ENCODE measurements around the gene SLC50A1.

SLC50A1 gene, protein sequence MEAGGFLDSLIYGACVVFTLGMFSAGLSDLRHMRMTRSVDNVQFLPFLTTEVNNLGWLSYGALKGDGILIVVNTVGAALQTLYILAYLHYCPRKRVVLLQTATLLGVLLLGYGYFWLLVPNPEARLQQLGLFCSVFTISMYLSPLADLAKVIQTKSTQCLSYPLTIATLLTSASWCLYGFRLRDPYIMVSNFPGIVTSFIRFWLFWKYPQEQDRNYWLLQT

DNA sequence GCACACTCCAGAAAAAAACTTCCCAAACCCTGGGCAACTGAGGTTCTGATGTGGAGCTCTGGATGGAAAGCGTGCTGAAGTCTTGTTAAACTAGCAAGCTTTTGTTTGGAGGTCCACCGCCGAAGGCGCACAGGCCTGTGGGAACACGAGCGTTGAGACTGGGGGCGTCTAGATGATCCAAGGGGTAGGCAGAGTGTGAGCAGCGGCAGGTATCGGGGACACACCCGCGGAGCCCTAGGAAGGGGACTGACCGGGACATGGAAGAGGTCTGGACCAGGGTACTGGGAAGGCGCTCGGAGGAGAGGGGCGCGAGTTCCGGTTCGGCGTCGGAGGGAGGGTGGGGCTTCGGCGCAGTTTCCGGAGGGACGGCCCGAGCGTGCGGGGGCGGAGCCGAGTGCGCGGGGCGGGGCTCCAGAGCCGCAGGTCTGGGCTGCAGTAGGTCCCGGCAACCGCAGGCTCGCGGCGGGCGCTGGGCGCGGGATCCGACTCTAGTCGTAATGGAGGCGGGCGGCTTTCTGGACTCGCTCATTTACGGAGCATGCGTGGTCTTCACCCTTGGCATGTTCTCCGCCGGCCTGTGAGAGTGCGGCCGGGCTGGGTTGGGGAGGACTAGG is at the start of gene SLC50A1:
TSS of gene SLC50A1 (plus strand) at position 438 of the 614 bp plus-strand sequence. CDS start at position 498, 60 bp downstream.
- DNase-seq = peak; percentile 99

DNA sequence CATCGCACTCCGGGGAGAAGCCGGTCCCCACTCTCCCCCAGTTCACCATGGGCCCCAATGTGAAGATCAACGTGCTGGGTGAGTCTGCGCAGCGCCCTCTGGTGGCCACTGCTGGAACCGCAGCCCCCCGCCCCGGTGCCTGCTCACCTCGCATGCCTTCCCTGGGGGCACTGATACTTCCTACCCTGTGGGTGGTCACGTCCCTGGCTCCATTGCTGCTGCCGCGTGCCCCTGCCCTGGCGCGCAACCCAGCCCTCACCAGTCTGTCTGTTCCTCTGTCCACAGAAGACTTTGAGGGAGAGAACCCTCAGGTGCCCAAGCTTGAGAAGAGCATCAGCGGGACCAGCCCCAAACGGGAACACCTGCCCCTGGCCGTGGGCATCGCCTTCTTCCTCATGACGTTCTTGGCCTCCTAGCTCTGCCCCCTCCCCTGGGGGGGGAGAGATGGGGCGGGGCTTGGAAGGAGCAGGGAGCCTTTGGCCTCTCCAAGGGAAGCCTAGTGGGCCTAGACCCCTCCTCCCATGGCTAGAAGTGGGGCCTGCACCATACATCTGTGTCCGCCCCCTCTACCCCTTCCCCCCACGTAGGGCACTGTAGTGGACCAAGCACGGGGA is 49.4 kb upstream of the SLC50A1 start:
- DNase-seq = peak; percentile 65

DNA sequence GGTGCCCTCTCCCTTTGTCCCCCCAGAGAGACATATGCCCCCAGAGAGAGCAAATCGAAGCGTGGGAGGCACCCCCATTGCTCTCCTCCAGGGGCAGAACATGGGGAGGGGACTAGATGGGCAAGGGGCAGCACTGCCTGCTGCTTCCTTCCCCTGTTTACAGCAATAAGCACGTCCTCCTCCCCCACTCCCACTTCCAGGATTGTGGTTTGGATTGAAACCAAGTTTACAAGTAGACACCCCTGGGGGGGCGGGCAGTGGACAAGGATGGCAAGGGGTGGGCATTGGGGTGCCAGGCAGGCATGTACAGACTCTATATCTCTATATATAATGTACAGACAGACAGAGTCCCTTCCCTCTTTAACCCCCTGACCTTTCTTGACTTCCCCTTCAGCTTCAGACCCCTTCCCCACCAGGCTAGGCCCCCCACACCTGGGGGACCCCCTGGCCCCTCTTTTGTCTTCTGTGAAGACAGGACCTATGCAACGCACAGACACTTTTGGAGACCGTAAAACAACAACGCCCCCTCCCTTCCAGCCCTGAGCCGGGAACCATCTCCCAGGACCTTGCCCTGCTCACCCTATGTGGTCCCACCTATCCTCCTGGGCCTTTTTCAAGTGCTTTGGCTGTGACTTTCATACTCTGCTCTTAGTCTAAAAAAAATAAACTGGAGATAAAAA is 48.7 kb upstream of the SLC50A1 start:
- no peak for DNase-seq

DNA sequence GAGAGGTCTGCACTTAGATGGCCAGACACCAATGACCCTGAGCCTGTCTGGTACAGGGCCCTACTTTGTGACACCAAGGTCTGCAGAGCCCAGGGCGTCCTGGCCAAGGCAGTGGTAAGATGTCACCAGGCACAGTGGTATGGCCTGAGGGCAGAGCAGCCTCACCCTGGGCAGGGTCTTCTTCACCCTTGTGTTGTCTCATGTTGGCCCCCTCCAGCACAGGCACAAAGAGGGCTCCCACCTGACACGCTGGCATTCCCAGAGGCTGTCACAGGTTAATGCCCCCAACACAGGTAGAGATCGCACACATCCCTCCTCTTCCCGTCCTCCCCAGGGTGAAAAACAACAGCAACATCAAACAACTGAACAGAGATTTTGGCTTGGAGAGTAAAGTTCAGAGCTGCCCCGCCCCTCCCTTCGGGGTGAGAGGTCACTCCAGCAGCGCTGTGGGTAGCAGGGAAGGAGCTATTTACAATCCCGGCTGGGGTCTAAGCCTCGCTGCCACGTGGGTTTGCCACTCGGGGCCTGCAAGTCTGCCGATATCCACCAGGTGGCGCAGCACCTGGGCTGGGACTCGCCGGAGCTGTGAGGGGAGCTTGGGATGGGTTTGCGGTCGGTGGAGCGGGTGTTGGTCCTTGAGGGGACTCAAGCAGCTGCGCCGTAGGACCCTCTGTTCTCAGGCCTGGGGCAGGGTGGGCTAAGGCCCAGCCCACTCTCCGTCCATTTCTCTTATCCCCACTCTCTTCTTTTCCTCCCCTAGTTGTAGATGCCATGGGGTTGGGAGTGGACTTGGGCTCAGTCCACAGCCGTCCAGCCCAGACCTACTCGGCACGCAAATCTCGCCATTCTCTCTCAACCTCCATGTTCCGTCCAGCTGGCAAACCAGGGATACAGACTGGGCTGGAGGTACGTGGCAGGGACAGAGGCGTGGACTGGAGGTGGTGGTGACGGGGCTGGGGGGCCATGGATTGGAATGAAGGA is 44.3 kb upstream of the SLC50A1 start:
- peak; percentile 83 for DNase-seq

DNA sequence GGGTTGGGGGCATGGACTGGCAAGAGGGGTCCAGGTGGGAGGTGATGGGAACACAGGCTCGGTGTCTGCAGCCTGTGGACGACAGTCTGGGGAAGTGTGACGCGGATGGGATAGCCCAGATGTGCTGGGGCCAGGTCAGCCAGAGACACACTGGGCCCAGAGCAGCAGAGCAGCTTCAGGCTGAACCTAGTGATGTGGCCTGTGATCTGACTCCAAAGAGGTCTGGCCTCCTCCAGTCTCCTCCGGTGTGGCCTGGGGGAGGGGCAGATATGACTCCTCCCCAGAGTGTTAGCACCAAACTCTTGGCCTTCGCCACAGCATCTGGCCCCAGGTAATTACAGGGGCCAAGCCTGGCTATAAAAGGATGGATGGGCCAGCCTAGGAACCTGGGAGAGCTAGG is 43.5 kb upstream of the SLC50A1 start:
- no peak for DNase-seq

DNA sequence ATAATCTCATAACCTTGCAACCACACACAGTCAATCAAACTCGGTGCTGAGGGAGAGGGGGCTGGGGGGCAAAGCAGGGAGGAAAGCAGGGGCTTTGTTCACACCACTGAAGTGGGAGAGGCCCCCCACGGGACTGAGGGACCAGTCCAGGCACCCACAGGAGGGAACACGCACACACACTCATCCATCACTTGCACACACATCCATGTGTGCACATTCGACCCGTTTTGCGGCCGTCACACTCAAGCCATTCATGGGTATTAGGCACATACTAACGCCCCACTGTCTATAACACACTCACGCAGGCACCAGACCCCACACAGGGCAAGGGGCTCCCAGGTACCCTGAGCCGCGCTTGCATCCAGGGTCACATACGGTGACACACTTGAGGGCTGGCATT is 43.0 kb upstream of the SLC50A1 start:
- no peak for DNase-seq

DNA sequence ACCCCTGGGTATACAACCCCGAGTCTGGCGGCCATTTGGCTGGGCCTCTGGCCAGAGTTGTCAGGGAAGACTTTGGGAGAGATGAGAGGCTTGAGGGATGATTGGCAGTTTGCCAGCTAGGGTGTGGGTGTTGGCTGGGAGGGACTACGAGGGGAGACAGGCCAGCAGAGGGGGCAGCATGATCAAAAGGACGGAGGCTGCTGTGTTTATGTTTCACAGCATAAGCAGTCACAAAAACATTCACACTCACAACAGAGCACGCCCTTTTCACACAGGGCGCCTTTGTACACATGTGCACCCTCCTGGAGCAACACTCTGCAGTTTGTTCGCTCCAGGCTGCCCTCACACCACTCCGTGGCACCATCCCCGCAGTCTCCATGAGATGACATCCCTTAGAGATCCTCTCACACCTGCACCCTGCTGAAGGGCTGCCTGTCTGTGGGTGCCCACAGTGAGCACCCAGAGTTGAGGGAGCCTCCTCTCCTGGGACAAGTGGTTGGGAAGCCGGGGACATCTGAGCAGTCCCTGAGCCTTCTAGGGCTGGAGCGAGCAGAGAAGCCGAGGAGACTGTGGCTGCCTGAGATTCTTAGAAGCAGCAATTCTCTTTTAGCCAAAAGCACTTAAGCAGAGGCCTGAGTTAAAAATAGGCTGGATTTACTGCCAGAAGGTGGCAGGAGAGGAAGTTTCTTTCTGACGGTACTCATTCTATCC is 41.6 kb upstream of the SLC50A1 start:
- peak; percentile 85 for DNase-seq

DNA sequence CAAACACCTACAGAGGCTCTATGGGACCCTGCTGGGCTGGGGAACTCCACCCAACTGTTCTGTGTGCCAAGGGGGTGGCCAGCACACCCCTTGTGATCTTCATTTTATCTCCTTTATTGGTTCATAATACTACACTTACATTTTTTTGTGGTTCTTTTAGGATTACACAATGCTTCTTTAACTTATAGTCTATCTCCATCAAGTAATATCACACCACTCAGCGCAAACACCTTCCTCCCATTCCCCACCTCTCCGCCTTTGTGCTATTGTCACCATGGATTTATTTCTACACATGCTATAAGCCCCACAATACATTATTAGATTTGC is 41.1 kb upstream of the SLC50A1 start:
- no peak for DNase-seq

DNA sequence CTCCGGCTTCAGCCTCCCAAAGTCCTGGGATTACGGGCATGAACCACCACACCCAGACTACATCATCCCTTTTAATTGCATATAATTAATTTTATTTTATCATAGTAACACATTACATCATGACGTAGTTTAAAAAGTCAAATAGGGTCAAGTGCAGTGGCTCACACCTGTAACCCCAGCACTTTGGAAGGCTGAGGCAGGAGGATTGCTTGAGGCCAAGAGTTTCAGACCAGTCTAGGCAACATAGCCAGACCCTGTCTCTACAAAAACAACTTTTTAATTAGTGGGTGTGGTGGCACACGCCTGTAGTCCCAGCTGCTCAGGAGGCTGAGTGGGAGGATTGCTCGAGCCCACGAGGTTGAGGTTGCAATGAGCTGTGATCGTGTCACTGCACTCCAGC is 36.3 kb upstream of the SLC50A1 start:
- DNase-seq = no peak

DNA sequence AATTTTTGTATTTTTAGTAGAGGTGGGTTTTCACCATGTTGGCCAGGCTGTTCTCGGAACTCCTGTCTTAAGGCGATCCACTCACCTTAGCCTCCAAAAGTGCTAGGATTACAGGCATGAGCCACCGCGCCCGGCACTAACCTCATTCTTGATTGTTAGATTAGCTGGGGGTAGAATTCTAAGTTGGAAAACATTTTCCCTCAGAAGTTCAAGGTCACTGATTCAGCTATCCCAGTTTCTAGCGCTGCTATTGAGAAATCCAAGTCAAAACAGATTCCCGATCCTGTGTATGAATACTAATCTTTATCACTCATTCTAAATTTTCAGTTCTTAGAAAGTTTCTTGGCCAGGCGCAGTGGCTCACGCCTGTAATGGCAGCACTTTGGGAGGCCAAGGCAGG is 32.3 kb upstream of the SLC50A1 start:
- DNase-seq = no peak

DNA sequence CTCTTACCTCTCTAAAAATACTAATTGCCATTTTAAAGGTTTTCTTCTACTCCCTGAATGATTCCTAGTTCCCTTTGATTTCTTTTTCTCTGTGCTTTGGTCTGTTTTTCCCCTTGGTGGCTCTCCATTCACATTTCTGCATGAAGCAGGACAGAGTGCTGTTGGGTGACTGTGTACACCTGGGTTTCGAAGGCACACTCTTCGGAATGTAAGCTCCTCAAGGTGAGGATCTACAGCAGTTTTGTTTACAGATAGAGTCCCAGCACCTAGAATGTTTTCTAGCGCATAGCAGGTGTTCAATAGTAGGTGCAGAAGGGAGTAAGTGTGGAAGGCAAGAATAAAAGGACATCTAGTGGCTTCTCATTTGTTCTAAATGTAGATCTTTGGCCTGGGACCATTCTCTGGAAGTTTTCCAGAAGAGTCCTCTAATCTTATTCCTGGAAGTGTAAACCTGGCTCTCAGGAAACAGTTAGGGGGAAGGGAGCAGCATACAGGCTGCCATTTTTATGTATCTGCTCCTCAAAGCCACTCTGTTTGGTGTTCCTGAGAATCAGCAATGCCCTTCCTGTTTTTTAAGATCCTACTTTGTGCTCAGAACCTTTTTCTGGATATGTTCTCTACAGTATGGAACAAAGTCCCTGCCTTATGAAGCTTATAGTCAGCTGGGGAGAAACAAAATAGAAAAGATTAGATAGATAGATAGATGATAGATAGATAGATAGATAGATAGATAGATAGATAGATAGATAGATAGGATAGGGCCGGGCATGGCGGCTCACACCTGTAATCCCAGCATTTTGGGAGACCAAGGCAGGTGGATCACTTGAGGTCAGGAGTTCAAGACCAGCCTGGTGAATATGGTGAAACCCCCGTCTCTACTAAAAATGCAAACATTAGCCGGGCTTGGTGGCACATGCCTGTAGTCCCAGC is 30.8 kb upstream of the SLC50A1 start:
- no peak for DNase-seq

DNA sequence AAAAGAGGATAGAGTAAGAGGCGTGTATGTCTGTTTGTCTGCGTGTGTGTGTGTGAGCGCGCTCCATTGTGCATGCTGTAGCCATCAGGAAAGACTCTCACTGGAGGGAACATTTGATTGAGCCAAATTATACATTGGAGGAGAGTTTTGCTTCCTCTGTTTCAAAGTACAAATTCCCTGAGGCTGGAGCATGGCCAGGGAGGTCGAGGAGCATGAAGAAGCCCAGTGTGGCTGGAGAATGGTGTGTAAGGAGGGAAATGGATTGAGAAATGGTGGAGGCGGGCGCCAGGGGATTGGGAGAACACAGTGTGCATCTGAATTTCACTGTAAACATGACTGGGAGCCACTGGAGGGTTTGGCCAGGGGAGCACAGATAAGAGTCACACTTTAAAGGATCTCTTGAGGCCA is 30.0 kb upstream of the SLC50A1 start:
- no peak for DNase-seq

DNA sequence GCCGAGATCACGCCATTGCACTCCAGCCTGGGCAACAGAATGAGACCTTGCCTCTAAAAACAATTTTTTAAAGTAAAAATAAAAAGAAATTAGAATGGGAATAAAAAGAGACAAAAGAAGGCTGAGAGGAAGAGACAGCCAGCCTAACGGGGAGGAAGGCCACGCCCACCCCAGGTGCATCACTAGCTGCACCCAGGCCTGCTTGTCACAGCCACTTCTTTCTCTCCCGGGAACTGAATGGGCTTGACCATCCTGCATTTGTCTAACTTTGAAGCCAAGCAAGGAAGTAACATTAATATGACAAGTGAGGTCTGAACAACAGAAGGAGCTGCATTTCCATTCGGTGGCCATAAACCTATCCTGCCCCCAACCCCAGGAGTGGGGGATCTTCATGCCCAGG is 28.8 kb upstream of the SLC50A1 start:
- no peak for DNase-seq

DNA sequence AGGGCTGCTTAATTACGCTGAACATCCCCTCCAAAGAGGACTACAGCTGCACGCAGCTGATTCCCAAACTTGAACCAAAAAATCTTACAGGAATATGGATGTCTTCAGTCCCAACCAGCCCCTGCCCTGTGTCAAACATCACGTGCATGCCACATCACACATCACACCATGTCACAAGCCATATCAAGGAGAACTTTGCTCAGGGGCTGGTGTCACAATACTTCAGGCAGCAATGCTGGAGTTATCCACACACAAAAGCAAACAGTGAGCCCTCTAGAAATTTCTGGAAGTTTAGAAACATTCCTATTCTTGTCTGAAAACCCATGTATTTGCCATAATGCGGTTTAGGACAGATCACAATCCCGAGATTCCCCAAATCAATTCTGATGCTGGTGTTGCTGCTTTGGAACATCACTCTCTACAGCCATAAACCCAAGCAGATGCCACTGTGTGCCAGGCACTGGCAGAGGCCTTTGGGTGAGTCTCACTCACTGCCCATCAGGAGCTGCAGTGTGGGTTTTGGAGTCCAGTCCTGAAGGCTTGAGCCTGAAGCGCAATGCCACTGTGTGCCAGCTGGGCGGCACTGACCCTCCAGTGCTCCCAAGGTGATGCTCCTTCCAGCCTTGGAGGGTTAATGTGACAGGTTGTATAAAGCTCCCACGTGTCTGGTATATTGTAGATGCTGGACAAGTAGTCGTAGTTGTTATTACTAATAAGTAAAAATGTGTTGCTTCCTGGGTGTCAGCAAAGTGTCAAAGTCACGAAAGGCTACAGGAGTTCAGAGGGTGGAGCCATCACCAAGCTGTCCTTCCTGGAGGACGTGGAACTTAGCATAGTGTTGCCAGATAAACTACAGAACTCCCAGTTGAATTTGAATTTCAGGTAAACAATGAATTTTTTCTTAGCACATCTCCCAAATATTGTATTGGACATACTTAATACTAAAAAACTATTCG is 28.1 kb upstream of the SLC50A1 start:
- DNase-seq = no peak

DNA sequence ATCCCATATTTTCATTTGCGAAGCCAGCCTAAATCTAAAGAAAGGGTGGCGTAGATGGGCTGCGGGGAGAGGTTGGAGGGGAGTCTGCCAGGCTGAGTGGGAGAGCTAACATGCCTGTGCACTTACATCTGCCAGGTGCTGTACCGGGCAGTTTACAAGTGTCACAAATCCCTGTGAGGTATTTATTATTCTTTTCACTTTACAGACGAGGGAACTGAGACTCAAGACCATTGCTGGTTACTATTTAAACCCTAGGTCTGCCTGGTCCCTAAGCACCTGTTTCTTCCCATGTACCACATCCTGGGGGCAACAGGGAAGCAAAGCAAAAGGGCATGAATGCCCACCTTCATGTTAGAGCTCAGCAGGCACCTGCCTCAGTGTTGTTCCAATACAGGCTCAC is 27.4 kb upstream of the SLC50A1 start:
- no peak for DNase-seq

DNA sequence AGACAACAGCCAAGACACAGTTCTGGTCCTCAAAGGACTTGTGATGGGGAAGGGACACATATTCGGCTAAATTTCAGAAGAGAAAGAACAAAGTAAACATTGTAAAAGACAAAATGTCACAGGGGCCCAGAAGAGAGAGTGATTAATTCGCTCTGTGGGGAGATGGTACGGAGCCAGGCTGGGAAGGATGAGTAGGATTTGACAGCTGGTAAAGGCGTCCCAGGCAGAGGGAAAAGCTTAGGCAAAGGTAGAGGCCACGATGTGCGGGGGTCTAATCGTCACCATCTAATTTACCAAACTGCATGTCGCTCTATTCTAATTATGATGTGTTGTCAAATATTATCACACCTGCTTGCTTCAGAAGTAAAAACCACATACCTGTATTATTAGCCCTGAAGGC is 25.3 kb upstream of the SLC50A1 start:
- DNase-seq = no peak

DNA sequence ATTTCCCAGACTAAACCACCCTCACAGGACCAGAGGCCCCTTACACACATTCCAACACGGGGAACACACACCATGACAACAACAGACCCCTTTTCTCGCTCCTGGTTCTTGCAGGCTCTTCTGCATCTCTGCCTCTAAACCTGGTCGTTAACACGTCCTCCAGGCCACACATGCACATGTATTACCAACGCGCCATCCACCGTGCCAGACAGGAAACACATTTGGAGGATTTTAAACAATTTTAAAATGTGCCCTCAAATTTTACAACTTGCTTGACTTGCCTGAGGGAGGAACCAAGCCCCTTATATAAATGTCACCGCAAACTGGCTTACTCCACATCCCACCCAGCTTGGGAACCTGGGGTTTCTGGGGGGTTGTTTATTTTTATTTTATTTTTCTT is 24.8 kb upstream of the SLC50A1 start:
- DNase-seq = no peak

DNA sequence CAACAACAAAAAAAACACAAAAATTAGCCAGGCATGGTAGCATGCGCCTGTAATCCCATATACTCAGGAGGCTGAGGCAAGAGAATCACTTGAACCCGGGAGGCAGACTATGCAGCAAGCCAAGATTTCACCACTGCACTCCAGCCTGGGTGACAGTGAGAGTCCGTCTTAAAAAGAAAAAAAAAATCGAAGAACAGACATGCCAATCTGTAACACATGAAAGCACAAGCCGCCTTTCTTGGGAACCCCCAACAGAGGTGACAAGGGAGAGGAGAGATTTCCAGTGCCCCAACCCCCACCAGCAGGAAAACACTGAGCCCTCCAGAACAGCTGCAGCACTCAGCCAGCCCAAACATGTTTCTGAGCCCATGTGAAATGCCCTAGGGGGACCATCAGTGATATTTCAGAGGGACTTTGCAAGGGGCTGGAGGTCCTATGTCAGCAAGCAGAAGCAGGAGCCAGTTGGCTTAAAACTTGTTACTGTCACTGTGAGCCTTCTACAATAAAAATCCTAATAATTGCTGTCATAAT is 22.1 kb upstream of the SLC50A1 start:
- peak; percentile 36 for DNase-seq

DNA sequence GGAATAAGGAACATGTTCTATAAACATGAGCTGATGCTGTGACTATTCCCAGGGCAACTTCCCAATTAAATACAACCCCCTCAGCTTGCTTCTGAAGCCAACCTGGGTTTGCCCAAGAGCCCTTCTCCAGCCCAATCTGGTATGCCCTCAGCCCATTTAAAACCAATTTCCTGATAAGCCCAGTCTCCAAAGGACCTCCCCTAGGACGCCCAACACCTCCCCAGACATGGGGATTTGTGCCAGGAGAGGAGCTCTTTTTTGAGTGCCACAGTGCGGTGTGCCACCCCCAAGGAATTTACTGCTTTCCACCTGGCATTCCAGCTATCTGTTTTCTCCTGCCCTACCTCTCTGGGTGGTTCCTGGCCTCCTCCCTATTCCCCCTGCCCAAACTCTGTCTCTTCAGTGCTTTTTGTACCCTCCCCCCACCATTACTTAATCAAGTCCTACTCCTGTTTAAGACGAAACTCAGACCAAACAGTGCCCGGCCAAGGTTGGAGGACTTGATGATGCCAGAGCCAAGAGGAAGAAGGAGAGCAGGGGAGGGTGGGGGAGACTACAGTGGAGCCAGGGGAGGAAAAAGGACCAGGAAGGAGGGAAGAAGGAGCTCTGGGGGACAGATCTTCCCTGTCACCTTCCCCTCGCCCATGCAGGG is 19.4 kb upstream of the SLC50A1 start:
- no peak for DNase-seq

Measured in NCI-H526 treated with DMSO at 0.1 percent for 48 hours (cell line).